HUES48 (cell line): ENCODE data around the gene GATA3.

Experiments used
- H3K27ac ChIP-seq: one replicate; pipeline ENCODE4 v1.7.0; 2013; ENCODE audit warnings: low read depth, low read length, inconsistent platforms
- H3K27me3 ChIP-seq: 2 replicates; pipeline ENCODE4 v1.6.1; 2013; ENCODE audit warnings: mild to moderate bottlenecking, low read length; ENCODE audit not compliant: control insufficient read depth, insufficient read depth
- H3K36me3 ChIP-seq: 2 replicates; pipeline ENCODE4 v1.6.1; 2013; ENCODE audit warnings: low read length; ENCODE audit not compliant: control insufficient read depth, insufficient read depth
- H3K4me1 ChIP-seq: 2 replicates; pipeline ENCODE4 v1.6.1; 2013; ENCODE audit warnings: mild to moderate bottlenecking, low read length; ENCODE audit not compliant: control insufficient read depth, insufficient read depth
- H3K4me3 ChIP-seq: 2 replicates; pipeline ENCODE4 v1.5.1; 2013; ENCODE audit warnings: mild to moderate bottlenecking, low read depth, low read length
- H3K9ac ChIP-seq: 2 replicates; pipeline ENCODE4 v1.6.1; 2013; ENCODE audit warnings: mild to moderate bottlenecking, low read depth, low read length, moderate library complexity
- H3K9me3 ChIP-seq: 2 replicates; pipeline ENCODE4 v1.6.1; 2013; ENCODE audit warnings: low read length; ENCODE audit not compliant: control insufficient read depth, insufficient read depth

The GATA3 gene

GRCh38 chr10:8053446-8054243 lies 843 bp upstream of the GATA3 start:
- Histone ChIP-seq H3K4me1 (peaks cover 43% of the 10 kb centered on the region), H3K27ac (peak overlapping the region; percentile 47), H3K27me3 (peaks cover 98% of the 10 kb centered on the region), H3K36me3 (no peaks in the 10 kb centered on the region), H3K4me3 (peak overlapping the region; percentile 53), H3K9me3 (no peaks in the 10 kb centered on the region), H3K9ac (no peak overlapping the region)

DNA sequence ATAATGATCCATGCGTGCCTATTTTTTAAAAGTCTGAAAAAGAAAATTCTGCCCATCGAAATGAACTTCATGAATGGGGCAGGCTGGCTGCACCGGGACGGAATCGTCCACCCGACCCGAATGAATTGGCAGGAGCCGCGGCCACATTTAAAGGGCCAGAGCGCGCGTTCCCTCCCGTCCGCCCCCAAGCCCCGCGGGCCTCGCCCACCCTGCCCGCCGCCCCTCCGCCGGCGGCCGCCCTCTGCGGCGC lies 319 bp upstream of the GATA3 start:
- H3K27ac ChIP-seq: peak overlapping the region; percentile 47
- peaks cover 45% of the 10 kb centered on the region for H3K4me1 ChIP-seq
- H3K9ac ChIP-seq: no peak overlapping the region
- H3K27me3 ChIP-seq: peaks cover 98% of the 10 kb centered on the region
- no peaks in the 10 kb centered on the region for H3K36me3 ChIP-seq
- no peaks in the 10 kb centered on the region for H3K9me3 ChIP-seq
- peak overlapping the region; percentile 53 for H3K4me3 ChIP-seq

DNA sequence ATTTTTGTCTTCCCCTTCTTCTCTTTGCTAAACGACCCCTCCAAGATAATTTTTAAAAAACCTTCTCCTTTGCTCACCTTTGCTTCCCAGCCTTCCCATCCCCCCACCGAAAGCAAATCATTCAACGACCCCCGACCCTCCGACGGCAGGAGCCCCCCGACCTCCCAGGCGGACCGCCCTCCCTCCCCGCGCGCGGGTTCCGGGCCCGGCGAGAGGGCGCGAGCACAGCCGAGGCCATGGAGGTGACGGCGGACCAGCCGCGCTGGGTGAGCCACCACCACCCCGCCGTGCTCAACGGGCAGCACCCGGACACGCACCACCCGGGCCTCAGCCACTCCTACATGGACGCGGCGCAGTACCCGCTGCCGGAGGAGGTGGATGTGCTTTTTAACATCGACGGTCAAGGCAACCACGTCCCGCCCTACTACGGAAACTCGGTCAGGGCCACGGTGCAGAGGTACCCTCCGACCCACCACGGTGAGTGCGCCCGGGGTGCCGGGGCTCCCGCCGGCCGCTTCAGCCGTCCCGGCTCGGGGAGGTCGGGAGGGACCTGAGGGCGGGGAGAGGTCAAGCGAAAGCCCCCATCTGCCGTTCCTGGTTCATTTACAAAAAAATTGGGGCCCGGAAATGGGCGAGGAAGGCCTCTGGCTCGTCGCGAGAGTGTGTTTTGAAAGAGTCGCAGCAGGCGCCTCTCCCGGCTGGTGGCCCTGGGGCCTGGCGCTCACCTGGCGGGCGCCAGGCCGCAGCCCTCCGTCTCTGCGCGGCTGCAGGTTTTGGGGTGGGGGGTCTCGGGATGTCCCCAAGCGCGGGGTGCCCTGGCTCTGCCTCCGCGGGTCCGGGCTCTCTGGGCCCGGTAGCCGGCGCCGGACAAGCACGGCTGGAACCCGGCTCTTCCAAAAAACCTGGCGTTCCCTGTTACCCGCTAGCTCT lies 1.2 kb downstream of the GATA3 start:
- H3K4me1 ChIP-seq: peaks cover 58% of the 10 kb centered on the region
- no peak overlapping the region for H3K9ac ChIP-seq
- no peaks in the 10 kb centered on the region for H3K36me3 ChIP-seq
- no peak overlapping the region for H3K27ac ChIP-seq
- no peaks in the 10 kb centered on the region for H3K9me3 ChIP-seq
- peaks cover 98% of the 10 kb centered on the region for H3K27me3 ChIP-seq
- H3K4me3 ChIP-seq: peak overlapping the region; percentile 57

DNA sequence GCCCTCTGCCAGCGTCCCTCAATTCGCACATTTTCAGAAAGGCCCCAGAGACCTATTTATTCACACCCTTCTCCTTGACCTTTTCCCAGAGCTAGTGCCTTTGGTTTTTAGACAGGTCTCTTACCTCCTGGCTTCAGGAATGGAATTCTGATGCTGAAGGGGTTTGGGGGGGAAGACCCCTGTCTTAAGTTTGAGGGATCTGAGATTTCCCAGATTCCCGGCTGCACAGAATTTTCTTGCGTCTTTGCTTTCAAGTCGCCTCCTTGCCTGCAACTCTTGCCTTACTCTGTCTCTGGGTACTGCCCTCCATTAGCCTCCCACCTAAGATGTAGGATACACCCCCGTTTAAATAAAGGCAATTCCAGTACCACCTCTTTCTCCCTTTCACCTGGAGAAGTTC lies 1.9 kb downstream of the GATA3 start:
- peak overlapping the region; percentile 28 for H3K4me3 ChIP-seq
- H3K9ac ChIP-seq: no peak overlapping the region
- H3K36me3 ChIP-seq: no peaks in the 10 kb centered on the region
- H3K9me3 ChIP-seq: no peaks in the 10 kb centered on the region
- H3K27me3 ChIP-seq: peaks cover 98% of the 10 kb centered on the region
- H3K27ac ChIP-seq: no peak overlapping the region
- peaks cover 65% of the 10 kb centered on the region for H3K4me1 ChIP-seq

DNA sequence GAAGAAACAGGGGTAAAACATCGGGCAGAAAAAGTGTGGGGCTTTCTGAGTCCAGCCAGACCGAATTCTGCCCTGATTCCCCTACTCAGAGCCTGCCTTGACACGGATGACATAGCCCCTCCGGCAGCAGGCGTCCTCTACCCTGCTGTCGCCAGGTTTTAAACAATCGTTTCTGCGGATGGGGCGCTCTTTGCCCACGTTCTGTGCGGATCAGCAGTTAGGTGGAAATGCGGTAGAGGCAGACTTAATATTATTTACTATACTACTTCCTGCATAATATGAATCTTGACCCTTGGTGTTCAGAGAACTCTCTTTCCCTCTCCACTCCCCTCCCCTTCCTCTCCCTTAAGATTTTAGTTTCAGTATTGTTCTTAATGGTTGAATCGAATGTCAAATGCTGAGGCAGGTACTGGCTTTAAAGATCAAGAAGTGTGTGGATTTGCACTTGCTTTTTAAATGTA lies 2.4 kb downstream of the GATA3 start:
- no peaks in the 10 kb centered on the region for H3K9me3 ChIP-seq
- H3K4me1 ChIP-seq: peaks cover 69% of the 10 kb centered on the region
- H3K36me3 ChIP-seq: no peaks in the 10 kb centered on the region
- H3K27me3 ChIP-seq: peaks cover 98% of the 10 kb centered on the region
- peak overlapping the region; percentile 28 for H3K4me3 ChIP-seq
- no peak overlapping the region for H3K9ac ChIP-seq
- H3K27ac ChIP-seq: no peak overlapping the region

GRCh38 chr10:8057636-8058273 lies 3.3 kb downstream of the GATA3 start:
- Histone ChIP-seq H3K27ac (no peak overlapping the region), H3K9me3 (no peaks in the 10 kb centered on the region), H3K36me3 (no peaks in the 10 kb centered on the region), H3K9ac (no peak overlapping the region), H3K4me3 (peak overlapping the region; percentile 18; the same call in 1 of the 2 replicates), H3K4me1 (peaks cover 69% of the 10 kb centered on the region), H3K27me3 (peaks cover 98% of the 10 kb centered on the region)

GRCh38 chr10:8058274-8059111 lies 4.0 kb downstream of the GATA3 start:
- H3K4me1 ChIP-seq: peaks cover 72% of the 10 kb centered on the region
- H3K9me3 ChIP-seq: no peaks in the 10 kb centered on the region
- peak overlapping the region; percentile 18; the same call in 1 of the 2 replicates for H3K4me3 ChIP-seq
- no peak overlapping the region for H3K9ac ChIP-seq
- peaks cover 99% of the 10 kb centered on the region for H3K27me3 ChIP-seq
- no peaks in the 10 kb centered on the region for H3K36me3 ChIP-seq
- no peak overlapping the region for H3K27ac ChIP-seq

DNA sequence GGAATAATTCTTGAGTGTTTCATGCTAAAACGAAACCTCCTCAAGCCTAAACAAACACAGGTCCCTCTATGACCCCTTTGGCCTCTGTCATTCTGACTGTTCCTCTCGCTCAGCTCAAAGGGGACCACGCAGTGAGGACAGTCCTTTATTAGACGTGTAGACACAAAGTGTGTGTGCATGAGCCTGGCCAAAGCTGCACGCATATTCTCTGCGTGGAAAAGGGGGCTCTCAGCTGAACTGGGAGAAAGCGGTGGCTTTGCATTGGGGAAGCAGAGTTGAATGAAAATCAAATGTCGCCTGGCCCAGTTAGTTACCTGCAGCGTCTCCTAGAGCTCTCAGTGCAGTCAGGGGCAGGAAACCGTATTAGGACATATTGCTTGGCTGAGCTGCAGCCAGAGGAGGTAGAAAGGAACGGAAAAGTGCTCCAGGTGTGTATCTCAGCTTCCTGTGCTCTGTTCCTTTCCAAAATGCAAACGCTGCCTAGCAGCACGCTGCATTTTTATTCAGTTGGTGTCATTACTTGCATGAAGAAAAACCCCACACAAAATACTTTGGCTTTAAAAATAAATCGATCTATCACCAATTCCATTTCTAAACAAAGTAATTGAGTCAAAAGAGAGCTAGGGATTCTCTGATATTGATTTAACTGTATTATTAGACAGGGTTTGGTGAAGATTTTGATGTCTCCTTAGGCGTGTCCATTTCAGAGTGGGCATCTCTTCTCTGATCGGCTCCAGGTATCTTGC lies 4.9 kb downstream of the GATA3 start:
- peaks cover 100% of the 10 kb centered on the region for H3K27me3 ChIP-seq
- H3K4me1 ChIP-seq: peaks cover 80% of the 10 kb centered on the region
- H3K36me3 ChIP-seq: no peaks in the 10 kb centered on the region
- no peak overlapping the region for H3K4me3 ChIP-seq
- H3K9me3 ChIP-seq: no peaks in the 10 kb centered on the region
- no peak overlapping the region for H3K9ac ChIP-seq
- H3K27ac ChIP-seq: no peak overlapping the region

DNA sequence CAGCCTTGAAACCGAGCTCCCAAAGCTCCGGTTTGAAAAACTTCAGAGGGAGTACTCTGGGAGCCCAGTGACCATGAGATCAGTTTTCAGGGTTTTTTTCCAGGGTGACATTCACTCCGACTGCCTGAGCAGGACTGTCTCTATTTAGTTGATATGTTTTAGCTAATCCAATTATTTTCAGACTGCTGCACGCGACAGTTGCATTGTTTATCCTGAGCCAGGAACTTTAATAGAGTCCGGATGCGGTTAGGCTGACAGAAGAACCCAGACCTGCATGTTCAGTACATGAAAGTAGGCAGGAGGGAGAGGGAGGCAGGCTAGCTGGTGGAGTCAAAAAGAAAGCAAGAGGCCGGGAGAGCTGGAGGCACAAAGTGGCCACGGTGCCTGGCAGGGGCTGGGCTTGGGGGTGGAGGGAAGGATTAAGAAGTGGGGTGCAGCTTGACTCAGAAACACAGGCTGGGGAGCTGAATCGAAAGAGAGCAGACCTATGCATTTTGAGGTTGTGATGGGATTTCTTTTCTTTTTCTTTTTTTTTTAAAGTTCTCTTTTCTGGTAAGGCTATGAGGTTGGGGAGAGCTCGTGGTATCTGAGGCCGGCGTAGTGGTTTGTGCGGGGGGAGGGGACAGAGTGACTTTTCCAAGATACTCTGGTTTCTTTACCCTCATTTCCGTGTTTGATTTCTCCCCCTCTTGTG lies 5.7 kb downstream of the GATA3 start:
- Histone ChIP-seq H3K27me3 (peaks cover 100% of the 10 kb centered on the region), H3K9me3 (no peaks in the 10 kb centered on the region), H3K9ac (no peak overlapping the region), H3K36me3 (no peaks in the 10 kb centered on the region), H3K27ac (no peak overlapping the region), H3K4me1 (peaks cover 88% of the 10 kb centered on the region), H3K4me3 (peak overlapping the region; percentile 37)
